ENCODE measurements around the gene APOBEC4.

GRCh38 chr1:183597656-183598347 lies 55.3 kb downstream of the APOBEC4 start:
- TF ChIP-seq CTCF (conservative IDR thresholded peaks at IDR 0.05) (no peak), ZFX (IDR thresholded peaks at IDR 0.05) (no peak)

Data from C4-2B (cell line).